ENCODE results near the gene CPN2.

- TF ChIP-seq CTCF (conservative IDR thresholded peaks at IDR 0.05; ENCODE audit: low read length) (no peak), EZH2phosphoT487 (IDR thresholded peaks at IDR 0.05; ENCODE audit: borderline replicate concordance, low read depth, low read length) (no peak)
Measured at GRCh38 chr3:194339840-194340239, 11.3 kb downstream of the CPN2 start.

Data from OCI-LY7 (cell line).